SJCRH30 (cell line): ENCODE data around the gene FAM120C. TPM values are rescaled to one million over a fixed set of nuclear protein-coding genes. Genes with fewer than 3 reads are reported as not detected.

Experiments
- DNase-seq, 2 experiments: peaks; one replicate each; pipeline ENCODE4 v3.0.0-alpha.2; 2015 to 2020
- H3K27ac ChIP-seq: fragments of 250-450 bp; sonication (Bioruptor Pico); 2 replicates; pipeline ENCODE4 v1.5.1; 2020; ENCODE audit warnings: mild to moderate bottlenecking, moderate library complexity
- H3K27me3 ChIP-seq: fragments of 250-450 bp; sonication (Bioruptor Pico); 2 replicates; pipeline ENCODE4 v1.5.1; 2020; ENCODE audit warnings: mild to moderate bottlenecking, moderate library complexity
- H3K36me3 ChIP-seq: fragments of 250-450 bp; sonication (Bioruptor Pico); 2 replicates; pipeline ENCODE4 v1.5.1; 2020; ENCODE audit warnings: mild to moderate bottlenecking, moderate library complexity
- H3K4me1 ChIP-seq: fragments of 250-450 bp; sonication (Bioruptor Pico); 2 replicates; pipeline ENCODE4 v1.5.1; 2020; ENCODE audit warnings: mild to moderate bottlenecking, moderate library complexity
- H3K4me3 ChIP-seq: fragments of 250-450 bp; sonication (Bioruptor Pico); 2 replicates; pipeline ENCODE4 v1.5.1; 2020; ENCODE audit warnings: mild to moderate bottlenecking, moderate library complexity
- H3K9me3 ChIP-seq: fragments of 250-450 bp; sonication (Bioruptor Pico); replicated peaks from 2 replicates; pipeline ENCODE4 v1.5.1; 2020; ENCODE audit warnings: mild to moderate bottlenecking, moderate library complexity
- total RNA-seq: library from RNA; depleted of rRNA; stranded (reverse); fragments of >200 nt; shearing (Covaris generic); gene quantifications from 2 replicates; pipeline ENCODE4 v1.2.3, GENCODE V29; 2014; rRNA removed

The FAM120C gene, protein sequence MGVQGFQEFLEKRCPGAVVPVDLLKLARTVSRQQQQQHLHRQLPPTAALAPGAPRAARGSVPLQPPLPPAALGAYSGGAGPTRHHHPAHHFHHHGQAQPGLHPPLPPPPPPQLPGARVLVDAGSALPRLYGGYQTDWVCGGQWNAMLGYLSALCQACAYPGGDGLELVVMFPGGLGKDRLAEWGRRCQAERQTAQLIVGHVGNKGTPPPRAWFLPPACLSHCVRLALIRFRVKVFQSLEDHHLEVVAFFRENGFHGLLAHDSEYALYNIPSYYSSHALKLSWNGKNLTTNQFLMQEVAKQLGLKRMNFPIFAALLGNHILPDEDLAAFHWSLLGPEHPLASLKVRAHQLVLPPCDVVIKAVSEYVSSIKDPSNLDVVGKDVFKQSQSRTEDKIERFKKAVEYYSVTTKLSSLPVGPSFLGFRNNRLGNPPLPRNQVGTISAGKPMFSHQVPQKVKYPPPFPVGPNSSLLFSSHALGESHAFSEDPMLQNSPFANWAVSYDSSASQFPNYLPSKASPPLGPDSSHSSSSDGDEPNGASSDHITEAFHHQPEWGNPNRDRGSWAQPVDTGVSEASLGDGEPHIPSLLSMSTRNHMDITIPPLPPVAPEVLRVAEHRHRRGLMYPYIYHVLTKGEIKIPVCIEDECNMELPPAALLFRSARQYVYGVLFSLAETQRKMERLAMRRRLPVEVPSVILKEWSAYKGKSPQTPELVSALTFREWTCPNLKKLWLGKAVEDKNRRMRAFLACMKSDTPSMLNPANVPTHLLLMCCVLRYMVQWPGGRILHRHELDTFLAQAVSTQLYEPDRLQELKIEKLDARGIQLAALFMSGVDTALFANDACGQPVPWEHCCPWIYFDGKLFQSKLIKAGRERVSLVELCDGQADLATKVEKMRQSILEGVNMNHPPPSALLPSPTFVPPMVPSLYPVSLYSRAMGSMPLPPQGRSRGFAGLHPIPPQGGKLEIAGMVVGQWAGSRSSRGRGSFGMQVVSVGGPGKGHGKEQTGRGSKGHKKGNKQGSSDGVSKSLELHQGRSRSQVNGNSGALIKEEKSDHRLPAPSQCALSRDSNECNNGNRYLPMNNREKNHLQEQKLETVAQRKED
- total RNA-seq = 4.2 and 4.6 TPM in 2 replicates

DNA sequence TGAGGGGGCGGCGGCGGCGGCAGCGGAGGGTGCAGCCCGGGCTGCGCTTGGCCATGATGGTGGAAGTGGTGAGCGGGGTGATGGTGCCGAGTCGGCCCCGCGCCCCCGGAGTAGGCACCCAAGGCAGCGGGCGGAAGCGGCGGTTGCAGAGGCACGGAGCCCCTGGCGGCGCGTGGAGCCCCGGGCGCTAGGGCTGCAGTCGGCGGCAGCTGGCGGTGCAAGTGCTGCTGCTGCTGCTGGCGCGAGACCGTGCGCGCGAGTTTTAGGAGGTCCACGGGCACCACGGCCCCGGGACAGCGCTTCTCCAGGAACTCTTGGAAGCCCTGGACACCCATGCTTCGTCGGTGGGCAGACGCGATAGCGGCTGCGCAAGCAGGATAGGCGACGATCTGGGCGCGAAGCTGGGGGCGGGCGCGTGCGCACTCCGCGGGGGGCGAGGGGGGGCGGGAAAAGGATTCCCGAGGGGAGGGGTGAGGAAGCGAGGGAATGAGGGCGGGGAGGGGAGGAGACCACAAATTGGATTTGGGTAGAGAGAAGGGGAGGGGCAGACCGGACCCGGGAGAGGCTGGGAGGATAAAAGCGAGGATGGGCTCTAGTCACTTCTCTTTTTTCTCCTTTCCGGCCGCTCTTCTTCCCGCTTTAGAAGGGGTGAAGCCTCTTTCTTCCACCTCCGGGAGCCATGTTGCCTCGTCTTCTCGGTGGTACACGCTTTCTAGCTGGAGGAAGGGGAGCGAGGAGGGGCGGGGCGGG, at the start of gene FAM120C:
Gene FAM120C, minus strand, starts transcription at position 391 of the 750 bp plus-strand sequence. Its CDS starts 56 bp downstream, at position 335.
- H3K27me3 ChIP-seq = no peaks in the 10 kb centered on the region
- H3K4me3 ChIP-seq = peak within 1 kb of the TSS; percentile 89
- no peaks in the 10 kb centered on the region; the same call in 1 of the 2 replicates for H3K4me1 ChIP-seq
- H3K36me3 ChIP-seq = no peaks in the 10 kb centered on the region
- H3K27ac ChIP-seq = peak within 1 kb of the TSS; percentile 81
- peak; percentile 70 to 81 for DNase-seq
- H3K9me3 ChIP-seq = no peaks in the 10 kb centered on the region

DNA sequence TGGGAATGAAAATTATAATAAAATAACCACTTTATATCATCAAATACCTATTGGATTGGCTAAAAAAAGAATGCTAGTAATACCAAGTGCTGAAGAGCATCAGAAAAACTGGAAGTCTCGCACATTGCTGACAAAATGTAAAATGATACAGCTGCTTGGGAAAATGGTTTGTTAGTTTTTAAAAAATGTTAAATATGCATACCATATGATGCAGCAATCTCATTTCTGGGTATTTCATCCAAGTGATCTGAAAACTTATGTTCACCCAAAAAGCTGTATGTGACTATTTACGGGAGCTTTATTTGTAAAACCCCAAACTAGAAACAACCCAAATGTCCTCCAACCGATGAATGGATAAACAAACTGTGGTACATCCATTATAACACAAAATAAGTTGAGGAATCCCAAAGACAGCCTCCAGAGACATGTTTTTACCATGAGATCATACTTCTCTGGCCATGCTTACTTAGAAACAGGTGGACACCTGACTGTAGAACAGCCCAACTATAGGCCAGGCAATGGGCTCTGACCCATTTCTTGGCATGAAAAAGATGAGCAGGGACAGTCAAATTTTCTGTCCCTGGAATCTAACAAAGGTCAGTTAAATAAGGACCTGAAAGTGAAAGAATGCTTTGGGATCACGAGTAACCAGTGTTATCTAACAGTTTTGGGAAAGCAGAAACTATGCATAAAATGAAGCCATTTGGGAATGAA, 47.5 kb upstream of the FAM120C start:
- DNase-seq = peak; percentile 0 to 2
- Histone ChIP-seq H3K4me1 (no peaks in the 10 kb centered on the region), H3K27ac (no peak overlapping the region), H3K9me3 (no peaks in the 10 kb centered on the region), H3K36me3 (no peaks in the 10 kb centered on the region), H3K4me3 (no peak overlapping the region), H3K27me3 (no peaks in the 10 kb centered on the region)

DNA sequence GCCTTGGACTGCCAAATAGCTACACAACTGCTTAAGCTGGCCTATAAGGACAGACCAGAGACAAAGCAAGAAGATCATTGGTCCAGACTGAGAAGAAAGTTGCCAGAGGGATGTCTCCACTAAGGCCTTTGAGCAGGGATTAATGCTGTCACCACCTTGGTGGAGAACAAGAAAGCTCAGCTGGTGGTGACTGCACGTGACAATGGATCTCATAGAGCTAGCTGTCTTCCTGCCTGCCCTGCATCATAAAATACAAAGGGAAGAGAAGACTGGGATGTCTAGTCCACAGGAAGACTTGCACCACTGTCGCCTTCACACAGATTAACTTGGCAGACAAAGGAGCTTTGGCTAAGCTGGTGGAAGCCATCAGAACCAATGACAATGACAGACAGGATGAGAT, 40.5 kb upstream of the FAM120C start:
- no peaks in the 10 kb centered on the region for H3K9me3 ChIP-seq
- no peaks in the 10 kb centered on the region for H3K36me3 ChIP-seq
- H3K4me3 ChIP-seq = no peak overlapping the region
- H3K27ac ChIP-seq = no peak overlapping the region
- H3K4me1 ChIP-seq = no peaks in the 10 kb centered on the region
- peak; percentile 2 to 14 for DNase-seq
- H3K27me3 ChIP-seq = no peaks in the 10 kb centered on the region

DNA sequence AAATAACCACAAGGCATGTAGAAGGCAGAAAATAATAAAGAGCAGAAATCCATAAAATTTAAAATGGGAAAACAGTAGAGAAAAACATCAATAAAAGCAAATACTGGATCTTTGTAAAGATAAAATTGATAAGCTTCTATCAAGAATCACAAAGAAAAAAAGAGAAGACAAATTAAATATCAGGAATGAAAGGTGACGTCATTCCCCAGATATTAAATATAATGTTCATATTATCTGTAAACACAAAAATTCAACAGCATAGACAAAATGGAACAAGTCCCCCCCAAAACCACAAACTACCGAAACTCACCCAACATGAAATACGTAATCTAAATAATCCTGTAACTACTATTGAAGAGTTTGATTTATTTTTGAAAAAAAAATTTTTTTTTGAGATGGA, 30.5 kb upstream of the FAM120C start:
- H3K36me3 ChIP-seq = no peaks in the 10 kb centered on the region
- no peaks in the 10 kb centered on the region for H3K27me3 ChIP-seq
- H3K27ac ChIP-seq = no peak overlapping the region
- no peak for DNase-seq
- no peaks in the 10 kb centered on the region for H3K4me1 ChIP-seq
- H3K9me3 ChIP-seq = no peaks in the 10 kb centered on the region
- no peak overlapping the region for H3K4me3 ChIP-seq

DNA sequence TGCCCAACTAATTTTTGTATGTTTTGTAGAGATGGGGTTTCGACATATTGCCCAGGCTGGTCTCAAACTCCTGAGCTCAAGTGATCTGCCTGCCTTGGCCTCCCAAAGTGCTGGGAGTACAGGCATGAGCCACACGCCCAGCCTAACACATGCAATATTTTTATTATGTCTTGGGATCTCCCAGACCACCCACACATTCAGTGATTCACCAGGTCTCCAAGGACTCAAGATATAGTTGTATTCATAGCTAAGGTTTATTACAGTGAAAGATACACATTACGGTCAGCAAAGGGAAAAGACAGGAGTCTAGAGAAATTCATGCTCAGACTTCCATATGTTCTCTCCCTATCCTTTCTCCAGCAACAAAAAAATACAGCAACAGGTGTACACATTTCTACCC, 25.5 kb upstream of the FAM120C start:
- Histone ChIP-seq H3K9me3 (no peaks in the 10 kb centered on the region), H3K4me3 (no peak overlapping the region), H3K36me3 (no peaks in the 10 kb centered on the region), H3K27ac (no peak overlapping the region), H3K27me3 (no peaks in the 10 kb centered on the region), H3K4me1 (no peaks in the 10 kb centered on the region)
- peak; percentile 6 to 38 for DNase-seq

DNA sequence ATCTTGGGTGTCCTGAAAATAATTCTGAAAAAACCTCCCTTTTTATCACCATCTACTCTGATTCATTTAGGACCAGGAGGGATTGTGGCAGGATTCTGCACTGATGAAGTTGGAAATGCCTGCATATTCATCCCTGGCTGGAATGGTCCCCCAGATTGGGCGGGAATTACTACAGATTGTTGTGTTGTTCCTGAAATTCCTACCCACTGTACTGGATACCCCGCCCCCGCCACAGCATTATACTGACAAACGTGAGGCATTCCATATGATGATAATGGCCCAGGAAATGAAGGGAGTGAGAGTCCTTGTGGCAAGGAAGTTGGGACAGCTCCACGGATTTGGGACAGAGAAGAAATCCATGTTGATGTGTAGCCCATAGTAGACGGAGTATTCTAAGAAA, 15.2 kb upstream of the FAM120C start:
- no peak for DNase-seq
- Histone ChIP-seq H3K9me3 (no peaks in the 10 kb centered on the region), H3K4me3 (no peak overlapping the region), H3K27me3 (no peaks in the 10 kb centered on the region), H3K36me3 (no peaks in the 10 kb centered on the region), H3K4me1 (peaks cover 3% of the 10 kb centered on the region; the same call in 1 of the 2 replicates), H3K27ac (no peak overlapping the region)

DNA sequence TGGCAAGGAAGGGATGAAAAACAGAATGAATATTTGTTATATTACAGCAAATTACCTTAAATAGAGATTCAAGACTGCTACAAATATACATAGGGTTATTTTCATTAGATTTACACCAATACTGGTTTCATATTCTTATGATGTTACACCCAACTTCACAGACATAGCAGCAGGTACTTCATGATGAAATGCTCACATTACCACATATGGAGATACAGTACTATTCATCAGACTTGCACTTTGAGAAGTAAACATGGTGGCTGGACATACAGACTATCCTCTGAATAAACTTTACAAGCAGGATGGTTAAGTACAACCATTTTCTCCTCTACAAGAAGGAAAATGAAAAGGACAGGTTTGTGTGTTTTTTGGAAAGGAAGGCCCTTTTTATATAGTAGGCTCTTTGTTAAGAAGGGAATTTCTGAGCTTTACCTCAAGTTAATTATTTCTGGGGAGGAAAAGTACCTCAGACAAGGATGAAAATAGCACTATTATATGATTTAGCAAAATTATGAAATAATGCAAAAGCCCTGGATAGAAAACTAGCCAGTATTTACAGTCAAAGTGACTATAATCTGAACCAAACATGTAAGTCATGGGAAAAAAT, 12.0 kb upstream of the FAM120C start:
- Histone ChIP-seq H3K9me3 (no peaks in the 10 kb centered on the region), H3K27ac (no peak overlapping the region), H3K27me3 (no peaks in the 10 kb centered on the region), H3K4me1 (peaks cover 11% of the 10 kb centered on the region; the same call in 1 of the 2 replicates), H3K36me3 (no peaks in the 10 kb centered on the region), H3K4me3 (no peak overlapping the region)
- DNase-seq = no peak

DNA sequence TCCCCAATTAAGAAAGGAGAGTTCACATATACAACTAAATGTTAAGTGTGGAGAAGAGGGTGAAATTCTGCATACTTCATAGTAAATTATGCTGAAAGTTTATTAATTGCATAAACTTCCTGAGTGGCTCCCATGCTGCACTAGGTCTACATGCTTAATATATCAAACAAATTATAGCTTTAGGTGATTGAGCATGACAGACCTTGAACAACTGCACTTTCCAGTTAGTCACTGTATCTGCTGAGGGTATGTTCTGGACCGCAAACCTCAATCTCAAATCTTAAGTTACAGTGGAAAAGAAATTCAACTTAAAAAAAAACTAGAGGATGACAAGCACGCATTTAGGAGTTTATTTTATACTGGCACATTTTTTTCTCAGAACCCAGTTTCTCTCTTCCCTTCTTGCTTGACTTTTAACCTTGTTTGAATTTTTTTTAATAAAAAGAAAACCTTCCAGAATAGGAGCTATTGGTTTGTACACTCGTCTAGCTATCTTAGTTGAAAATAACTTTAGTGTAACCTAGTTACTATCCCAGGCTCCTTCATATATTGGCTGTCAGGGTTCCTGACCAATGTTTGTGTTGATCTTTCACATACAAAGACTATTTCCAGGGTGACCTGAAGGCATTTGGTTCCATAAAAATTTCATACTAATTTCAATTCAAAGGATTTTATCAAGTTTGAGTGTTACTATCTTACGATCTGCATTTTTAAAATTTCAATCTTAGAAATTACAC, 10.2 kb upstream of the FAM120C start:
- Histone ChIP-seq H3K27ac (peak overlapping the region; percentile 73), H3K9me3 (no peaks in the 10 kb centered on the region), H3K36me3 (no peaks in the 10 kb centered on the region), H3K4me3 (no peak overlapping the region), H3K4me1 (peaks cover 11% of the 10 kb centered on the region; the same call in 1 of the 2 replicates), H3K27me3 (no peaks in the 10 kb centered on the region)
- DNase-seq = peak; percentile 19 to 53

DNA sequence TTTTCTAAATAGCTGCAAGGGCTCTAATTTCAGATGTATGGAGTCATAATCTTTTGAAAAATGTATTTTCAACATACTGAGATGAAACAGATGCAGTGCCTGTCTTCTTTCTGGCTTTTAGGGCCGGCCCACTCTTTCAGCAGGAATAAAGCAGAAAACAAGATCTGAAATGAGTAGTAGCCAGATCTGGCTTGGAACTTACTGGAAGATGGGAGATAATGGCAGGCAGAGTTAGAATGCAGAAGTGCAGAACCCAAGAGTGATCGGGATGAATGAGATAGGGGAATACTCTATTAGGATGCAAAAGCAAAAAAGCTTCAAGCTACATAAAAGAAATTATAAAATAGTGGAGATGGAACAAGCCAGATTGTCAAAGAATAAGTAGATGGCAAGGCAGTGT, 1.4 kb upstream of the FAM120C start:
- Histone ChIP-seq H3K4me3 (no peak overlapping the region), H3K27ac (no peak overlapping the region), H3K27me3 (no peaks in the 10 kb centered on the region), H3K36me3 (no peaks in the 10 kb centered on the region), H3K4me1 (no peaks in the 10 kb centered on the region; the same call in 1 of the 2 replicates), H3K9me3 (no peaks in the 10 kb centered on the region)
- no peak for DNase-seq

DNA sequence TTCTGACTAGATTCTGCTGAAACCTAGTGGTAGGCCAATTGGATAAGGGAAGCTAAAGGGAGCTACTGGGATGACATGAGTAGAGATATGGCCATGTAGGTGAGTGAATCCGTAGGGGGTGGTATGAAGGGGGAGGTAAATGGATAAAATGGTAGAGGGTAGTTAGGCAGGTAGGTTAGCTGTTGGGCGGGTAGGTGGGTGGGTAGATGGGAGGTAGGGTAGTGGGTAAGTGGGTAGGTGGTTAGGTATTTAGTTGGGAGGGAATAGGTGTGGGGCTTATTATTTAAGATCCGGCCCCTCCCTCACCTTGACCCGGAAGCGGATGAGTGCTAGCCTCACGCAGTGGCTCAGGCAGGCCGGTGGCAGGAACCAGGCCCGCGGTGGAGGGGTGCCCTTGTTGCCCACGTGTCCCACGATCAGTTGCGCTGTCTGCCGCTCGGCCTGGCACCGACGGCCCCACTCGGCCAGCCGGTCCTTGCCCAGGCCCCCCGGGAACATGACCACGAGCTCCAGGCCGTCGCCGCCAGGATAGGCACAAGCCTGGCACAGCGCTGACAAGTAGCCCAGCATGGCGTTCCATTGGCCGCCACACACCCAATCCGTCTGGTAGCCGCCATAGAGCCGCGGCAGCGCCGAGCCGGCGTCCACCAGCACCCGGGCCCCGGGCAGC, 725 bp downstream of the FAM120C start:
- DNase-seq = peak; percentile 29 to 36

DNA sequence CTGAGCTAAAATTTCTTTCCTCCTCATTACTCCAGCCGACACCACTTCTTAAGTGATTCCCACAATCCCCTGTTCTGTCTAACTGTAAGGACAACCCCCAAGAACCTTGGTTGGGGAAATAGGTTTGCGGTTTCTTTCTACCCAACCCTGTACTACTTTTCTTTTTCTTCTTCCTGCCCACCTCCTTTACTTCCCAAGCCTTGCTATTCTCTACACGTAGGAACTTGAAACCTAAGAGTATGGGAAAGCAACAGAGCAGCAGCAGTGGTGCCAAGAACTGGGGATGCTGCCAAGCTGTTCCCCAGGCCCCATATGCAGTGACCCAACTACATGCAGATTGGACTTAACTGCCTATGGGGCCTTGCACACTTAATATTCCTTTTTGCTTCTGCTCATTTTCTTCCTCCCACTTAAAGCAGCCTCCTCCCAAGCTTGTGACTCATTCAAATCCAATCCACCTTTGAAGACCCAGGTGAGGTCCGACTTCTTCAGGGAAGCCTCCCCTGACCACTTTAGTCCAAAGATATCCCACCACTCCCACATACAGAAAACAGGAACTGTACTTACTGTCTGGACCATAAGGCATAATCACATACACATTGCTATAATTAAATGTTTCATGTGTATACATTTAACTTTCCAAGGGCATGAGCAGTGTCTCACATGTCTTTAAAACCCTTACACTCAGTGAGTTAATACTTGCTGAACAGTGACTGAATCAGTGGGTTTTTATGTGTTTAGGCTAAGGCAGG, 1.7 kb downstream of the FAM120C start:
- H3K27ac ChIP-seq = no peak overlapping the region
- H3K4me3 ChIP-seq = peak overlapping the region; percentile 89
- H3K36me3 ChIP-seq = no peaks in the 10 kb centered on the region
- no peaks in the 10 kb centered on the region; the same call in 1 of the 2 replicates for H3K4me1 ChIP-seq
- H3K9me3 ChIP-seq = no peaks in the 10 kb centered on the region
- DNase-seq = peak in 1 of 2 experiments; percentile 2
- no peaks in the 10 kb centered on the region for H3K27me3 ChIP-seq

More for the DNA sequence above, 725 bp downstream of the FAM120C start:
- Histone ChIP-seq H3K4me3 (peak overlapping the region; percentile 89), H3K4me1 (no peaks in the 10 kb centered on the region; the same call in 1 of the 2 replicates), H3K9me3 (no peaks in the 10 kb centered on the region), H3K36me3 (no peaks in the 10 kb centered on the region), H3K27ac (peak overlapping the region; percentile 81), H3K27me3 (no peaks in the 10 kb centered on the region)

DNA sequence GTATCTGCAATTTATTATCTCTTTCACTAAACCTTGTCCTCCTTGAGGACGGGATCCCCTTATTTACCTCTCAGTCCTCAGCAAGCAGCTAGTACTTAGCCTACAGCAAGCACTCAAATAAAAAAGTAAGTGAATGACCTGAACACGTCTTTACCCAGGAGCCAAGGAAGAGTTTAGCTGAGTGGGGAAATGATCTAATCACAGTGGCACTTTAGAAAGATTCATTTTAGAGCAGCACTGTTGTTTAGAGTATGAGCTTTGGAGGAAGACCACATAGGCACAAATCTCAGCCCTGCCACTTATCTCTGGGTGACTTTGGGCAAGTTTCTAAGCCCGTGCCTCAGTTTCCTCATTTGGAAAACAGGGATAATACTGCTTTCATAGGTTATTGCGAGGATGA, 2.7 kb downstream of the FAM120C start:
- no peak overlapping the region for H3K27ac ChIP-seq
- H3K4me1 ChIP-seq = no peaks in the 10 kb centered on the region; the same call in 1 of the 2 replicates
- no peaks in the 10 kb centered on the region for H3K9me3 ChIP-seq
- no peak for DNase-seq
- H3K4me3 ChIP-seq = 0 out of 2 replicates have a peak overlapping the region, but pooled peaks have one; percentile 89
- no peaks in the 10 kb centered on the region for H3K27me3 ChIP-seq
- no peaks in the 10 kb centered on the region for H3K36me3 ChIP-seq
